Measurements from ENCODE around the gene KLF14.

DNA sequence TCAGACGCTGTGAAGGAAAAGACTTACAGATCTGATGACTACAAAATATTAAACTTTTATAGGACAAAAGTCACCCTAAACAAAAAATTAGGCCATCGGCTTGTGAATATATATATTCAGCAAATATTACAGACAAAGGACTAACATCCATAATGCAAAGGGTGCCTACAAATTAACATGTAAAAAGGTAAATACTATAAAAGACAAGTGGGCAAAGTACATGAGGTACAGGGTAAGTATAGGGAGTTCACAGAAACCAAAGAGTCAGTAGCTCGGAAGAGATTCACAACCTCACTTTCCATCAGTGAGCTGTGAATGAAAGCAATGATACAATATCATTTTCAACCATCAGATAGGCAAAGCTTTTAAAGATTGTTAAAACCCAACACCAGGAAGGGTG is 16.7 kb upstream of the KLF14 start:
- TF ChIP-seq, protein P1, sequence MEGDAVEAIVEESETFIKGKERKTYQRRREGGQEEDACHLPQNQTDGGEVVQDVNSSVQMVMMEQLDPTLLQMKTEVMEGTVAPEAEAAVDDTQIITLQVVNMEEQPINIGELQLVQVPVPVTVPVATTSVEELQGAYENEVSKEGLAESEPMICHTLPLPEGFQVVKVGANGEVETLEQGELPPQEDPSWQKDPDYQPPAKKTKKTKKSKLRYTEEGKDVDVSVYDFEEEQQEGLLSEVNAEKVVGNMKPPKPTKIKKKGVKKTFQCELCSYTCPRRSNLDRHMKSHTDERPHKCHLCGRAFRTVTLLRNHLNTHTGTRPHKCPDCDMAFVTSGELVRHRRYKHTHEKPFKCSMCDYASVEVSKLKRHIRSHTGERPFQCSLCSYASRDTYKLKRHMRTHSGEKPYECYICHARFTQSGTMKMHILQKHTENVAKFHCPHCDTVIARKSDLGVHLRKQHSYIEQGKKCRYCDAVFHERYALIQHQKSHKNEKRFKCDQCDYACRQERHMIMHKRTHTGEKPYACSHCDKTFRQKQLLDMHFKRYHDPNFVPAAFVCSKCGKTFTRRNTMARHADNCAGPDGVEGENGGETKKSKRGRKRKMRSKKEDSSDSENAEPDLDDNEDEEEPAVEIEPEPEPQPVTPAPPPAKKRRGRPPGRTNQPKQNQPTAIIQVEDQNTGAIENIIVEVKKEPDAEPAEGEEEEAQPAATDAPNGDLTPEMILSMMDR (IDR thresholded peaks at IDR 0.05), result no peak
- TF ChIP-seq POLR2A (IDR thresholded peaks at IDR 0.05) (no peak), POLR2AphosphoS5 (IDR thresholded peaks at IDR 0.05) (no peak)
